Measurements from ENCODE around the gene SPRY2. TPM values are rescaled to one million over a fixed set of nuclear protein-coding genes. Genes with fewer than 3 reads are reported as not detected.

The SPRY2 gene
- total and polyA plus RNA-seq, 2 of the 13 experiments (the other 11 are each of a cell fraction or from before 2014, with no cell fraction given), result 7.4 to 25.1 TPM

DNA sequence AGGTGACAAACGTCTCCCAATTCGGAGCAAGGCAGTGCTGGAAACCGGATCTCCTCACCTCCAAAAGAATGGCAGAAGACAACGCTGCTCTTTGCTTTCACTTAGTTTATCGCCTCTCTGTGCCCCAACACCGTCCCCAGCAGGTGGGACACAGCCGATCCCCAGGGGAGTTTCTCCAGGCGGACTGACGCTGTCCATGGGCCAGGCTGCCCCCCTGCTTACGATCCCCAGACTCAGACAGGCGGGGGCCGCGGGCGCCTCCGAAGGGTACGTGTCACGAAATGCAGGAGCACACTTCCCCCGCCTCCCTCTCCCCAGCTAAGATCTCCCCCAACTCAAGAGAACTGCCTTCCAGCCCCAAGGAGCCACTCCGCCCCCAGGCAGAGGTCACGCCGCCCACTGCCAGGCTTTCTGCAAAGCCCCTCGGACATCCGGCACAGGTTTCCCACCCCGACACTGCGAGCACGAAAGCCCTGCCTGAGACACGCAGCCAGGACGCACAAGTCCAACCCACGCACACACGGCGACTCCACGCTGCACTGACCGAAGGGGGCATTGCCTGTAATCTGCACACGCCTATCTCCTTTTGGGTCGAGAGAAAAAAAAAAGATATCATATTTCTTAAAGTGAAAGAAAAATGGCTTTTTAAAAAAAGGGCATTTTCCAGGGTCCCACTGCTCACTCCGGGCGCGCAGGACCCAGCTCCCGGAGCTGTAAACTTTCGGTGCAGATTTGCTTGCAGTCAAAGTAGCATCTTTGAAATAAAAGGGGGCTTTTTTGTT is 2.0 kb downstream of the SPRY2 start (continued):
- TF ChIP-seq, protein P1, sequence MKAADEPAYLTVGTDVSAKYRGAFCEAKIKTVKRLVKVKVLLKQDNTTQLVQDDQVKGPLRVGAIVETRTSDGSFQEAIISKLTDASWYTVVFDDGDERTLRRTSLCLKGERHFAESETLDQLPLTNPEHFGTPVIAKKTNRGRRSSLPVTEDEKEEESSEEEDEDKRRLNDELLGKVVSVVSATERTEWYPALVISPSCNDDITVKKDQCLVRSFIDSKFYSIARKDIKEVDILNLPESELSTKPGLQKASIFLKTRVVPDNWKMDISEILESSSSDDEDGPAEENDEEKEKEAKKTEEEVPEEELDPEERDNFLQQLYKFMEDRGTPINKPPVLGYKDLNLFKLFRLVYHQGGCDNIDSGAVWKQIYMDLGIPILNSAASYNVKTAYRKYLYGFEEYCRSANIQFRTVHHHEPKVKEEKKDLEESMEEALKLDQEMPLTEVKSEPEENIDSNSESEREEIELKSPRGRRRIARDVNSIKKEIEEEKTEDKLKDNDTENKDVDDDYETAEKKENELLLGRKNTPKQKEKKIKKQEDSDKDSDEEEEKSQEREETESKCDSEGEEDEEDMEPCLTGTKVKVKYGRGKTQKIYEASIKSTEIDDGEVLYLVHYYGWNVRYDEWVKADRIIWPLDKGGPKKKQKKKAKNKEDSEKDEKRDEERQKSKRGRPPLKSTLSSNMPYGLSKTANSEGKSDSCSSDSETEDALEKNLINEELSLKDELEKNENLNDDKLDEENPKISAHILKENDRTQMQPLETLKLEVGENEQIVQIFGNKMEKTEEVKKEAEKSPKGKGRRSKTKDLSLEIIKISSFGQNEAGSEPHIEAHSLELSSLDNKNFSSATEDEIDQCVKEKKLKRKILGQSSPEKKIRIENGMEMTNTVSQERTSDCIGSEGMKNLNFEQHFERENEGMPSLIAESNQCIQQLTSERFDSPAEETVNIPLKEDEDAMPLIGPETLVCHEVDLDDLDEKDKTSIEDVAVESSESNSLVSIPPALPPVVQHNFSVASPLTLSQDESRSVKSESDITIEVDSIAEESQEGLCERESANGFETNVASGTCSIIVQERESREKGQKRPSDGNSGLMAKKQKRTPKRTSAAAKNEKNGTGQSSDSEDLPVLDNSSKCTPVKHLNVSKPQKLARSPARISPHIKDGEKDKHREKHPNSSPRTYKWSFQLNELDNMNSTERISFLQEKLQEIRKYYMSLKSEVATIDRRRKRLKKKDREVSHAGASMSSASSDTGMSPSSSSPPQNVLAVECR (CRISPR knock-in tag; IDR thresholded peaks at IDR 0.05; ENCODE audit: borderline replicate concordance), result peak; percentile 62; the same call in 1 of the 2 replicates
- TF ChIP-seq, protein P2, sequence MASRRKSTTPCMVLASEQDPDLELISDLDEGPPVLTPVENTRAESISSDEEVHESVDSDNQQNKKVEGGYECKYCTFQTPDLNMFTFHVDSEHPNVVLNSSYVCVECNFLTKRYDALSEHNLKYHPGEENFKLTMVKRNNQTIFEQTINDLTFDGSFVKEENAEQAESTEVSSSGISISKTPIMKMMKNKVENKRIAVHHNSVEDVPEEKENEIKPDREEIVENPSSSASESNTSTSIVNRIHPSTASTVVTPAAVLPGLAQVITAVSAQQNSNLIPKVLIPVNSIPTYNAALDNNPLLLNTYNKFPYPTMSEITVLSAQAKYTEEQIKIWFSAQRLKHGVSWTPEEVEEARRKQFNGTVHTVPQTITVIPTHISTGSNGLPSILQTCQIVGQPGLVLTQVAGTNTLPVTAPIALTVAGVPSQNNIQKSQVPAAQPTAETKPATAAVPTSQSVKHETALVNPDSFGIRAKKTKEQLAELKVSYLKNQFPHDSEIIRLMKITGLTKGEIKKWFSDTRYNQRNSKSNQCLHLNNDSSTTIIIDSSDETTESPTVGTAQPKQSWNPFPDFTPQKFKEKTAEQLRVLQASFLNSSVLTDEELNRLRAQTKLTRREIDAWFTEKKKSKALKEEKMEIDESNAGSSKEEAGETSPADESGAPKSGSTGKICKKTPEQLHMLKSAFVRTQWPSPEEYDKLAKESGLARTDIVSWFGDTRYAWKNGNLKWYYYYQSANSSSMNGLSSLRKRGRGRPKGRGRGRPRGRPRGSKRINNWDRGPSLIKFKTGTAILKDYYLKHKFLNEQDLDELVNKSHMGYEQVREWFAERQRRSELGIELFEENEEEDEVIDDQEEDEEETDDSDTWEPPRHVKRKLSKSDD (CRISPR knock-in tag; IDR thresholded peaks at IDR 0.05; ENCODE audit: low read depth), result no peak
- TF ChIP-seq ZNF768 (CRISPR knock-in tag; IDR thresholded peaks at IDR 0.05) (peak; percentile 40; the same call in 1 of the 2 replicates), PAF1 (CRISPR knock-in tag; IDR thresholded peaks at IDR 0.05) (no peak), ZNF530 (CRISPR knock-in tag; IDR thresholded peaks at IDR 0.05; ENCODE audit: low read depth) (no peak), ZNF441 (CRISPR knock-in tag; IDR thresholded peaks at IDR 0.05; ENCODE audit: borderline replicate concordance) (no peak), TSC22D2 (CRISPR knock-in tag; IDR thresholded peaks at IDR 0.05; ENCODE audit: borderline replicate concordance) (no peak), AGO1 (IDR thresholded peaks at IDR 0.05; ENCODE audit: low read depth, low read length, poor library complexity, severe bottlenecking) (peak; percentile 49), JUNB (CRISPR knock-in tag; IDR thresholded peaks at IDR 0.05; ENCODE audit: borderline replicate concordance) (no peak), GPN1 (CRISPR knock-in tag; IDR thresholded peaks at IDR 0.05; ENCODE audit: borderline replicate concordance) (no peak), ZNF788 (CRISPR knock-in tag; IDR thresholded peaks at IDR 0.05; ENCODE audit: borderline replicate concordance) (peak; percentile 49; the same call in 1 of the 2 replicates), SOX6 (IDR thresholded peaks at IDR 0.05) (no peak), SOX6 (CRISPR knock-in tag; IDR thresholded peaks at IDR 0.05) (0 out of 2 replicates have a peak, but pooled peaks have one; percentile 20), MLLT10 (CRISPR knock-in tag; IDR thresholded peaks at IDR 0.05) (no peak)
- TF ChIP-seq, protein P3, sequence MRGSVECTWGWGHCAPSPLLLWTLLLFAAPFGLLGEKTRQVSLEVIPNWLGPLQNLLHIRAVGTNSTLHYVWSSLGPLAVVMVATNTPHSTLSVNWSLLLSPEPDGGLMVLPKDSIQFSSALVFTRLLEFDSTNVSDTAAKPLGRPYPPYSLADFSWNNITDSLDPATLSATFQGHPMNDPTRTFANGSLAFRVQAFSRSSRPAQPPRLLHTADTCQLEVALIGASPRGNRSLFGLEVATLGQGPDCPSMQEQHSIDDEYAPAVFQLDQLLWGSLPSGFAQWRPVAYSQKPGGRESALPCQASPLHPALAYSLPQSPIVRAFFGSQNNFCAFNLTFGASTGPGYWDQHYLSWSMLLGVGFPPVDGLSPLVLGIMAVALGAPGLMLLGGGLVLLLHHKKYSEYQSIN (CRISPR knock-in tag; IDR thresholded peaks at IDR 0.05; ENCODE audit: borderline replicate concordance), result no peak
- TF ChIP-seq, protein P4, sequence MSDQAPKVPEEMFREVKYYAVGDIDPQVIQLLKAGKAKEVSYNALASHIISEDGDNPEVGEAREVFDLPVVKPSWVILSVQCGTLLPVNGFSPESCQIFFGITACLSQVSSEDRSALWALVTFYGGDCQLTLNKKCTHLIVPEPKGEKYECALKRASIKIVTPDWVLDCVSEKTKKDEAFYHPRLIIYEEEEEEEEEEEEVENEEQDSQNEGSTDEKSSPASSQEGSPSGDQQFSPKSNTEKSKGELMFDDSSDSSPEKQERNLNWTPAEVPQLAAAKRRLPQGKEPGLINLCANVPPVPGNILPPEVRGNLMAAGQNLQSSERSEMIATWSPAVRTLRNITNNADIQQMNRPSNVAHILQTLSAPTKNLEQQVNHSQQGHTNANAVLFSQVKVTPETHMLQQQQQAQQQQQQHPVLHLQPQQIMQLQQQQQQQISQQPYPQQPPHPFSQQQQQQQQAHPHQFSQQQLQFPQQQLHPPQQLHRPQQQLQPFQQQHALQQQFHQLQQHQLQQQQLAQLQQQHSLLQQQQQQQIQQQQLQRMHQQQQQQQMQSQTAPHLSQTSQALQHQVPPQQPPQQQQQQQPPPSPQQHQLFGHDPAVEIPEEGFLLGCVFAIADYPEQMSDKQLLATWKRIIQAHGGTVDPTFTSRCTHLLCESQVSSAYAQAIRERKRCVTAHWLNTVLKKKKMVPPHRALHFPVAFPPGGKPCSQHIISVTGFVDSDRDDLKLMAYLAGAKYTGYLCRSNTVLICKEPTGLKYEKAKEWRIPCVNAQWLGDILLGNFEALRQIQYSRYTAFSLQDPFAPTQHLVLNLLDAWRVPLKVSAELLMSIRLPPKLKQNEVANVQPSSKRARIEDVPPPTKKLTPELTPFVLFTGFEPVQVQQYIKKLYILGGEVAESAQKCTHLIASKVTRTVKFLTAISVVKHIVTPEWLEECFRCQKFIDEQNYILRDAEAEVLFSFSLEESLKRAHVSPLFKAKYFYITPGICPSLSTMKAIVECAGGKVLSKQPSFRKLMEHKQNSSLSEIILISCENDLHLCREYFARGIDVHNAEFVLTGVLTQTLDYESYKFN (CRISPR knock-in tag; conservative IDR thresholded peaks at IDR 0.05), result no peak

Data from HepG2 (cell line).